Mammary epithelial cell (primary cell): ENCODE measurements around the gene GDPD4.

Experiments used
- EZH2 ChIP-seq: IDR thresholded peaks from 2 replicates; pipeline ENCODE4 v1.6.1; 2012; ENCODE audit warnings: low read length, inconsistent platforms, borderline replicate concordance
- TF ChIP-seq, protein P1 (sequence below), 2 donors: IDR thresholded peaks in 1 of 2; conservative IDR thresholded peaks in 1 of 2; 2 replicates each; pipeline ENCODE4 v1.5.1; 2011 to 2012; ENCODE audit warnings: inconsistent platforms in 2 of 2, low read length in 2 of 2, mild to moderate bottlenecking in 2 of 2, control low read depth in 1 of 2, low read depth in 1 of 2; ENCODE audit not compliant: insufficient read depth in 1 of 2; ENCODE audit errors: extremely low read depth in 1 of 2

DNA sequence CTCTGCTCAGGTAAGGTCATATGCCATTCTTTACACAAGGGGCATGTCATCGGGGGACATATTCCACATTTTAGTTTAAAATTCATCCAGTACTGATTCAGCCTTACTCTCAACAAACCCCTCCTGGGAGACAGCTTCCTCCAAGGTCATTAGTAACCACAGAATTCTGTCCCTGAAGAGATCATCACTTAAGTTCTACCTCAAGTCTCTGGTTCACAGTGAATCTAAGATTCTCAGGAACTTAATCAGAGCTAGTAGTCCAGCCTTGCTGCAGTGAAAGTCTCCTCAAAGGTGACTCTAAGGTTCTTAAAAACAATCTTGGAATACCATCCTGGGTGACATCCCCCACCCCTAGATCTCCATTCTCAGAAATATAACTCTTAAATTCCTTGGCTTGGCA is 18.9 kb upstream of the GDPD4 start:
- TF ChIP-seq, protein P1, sequence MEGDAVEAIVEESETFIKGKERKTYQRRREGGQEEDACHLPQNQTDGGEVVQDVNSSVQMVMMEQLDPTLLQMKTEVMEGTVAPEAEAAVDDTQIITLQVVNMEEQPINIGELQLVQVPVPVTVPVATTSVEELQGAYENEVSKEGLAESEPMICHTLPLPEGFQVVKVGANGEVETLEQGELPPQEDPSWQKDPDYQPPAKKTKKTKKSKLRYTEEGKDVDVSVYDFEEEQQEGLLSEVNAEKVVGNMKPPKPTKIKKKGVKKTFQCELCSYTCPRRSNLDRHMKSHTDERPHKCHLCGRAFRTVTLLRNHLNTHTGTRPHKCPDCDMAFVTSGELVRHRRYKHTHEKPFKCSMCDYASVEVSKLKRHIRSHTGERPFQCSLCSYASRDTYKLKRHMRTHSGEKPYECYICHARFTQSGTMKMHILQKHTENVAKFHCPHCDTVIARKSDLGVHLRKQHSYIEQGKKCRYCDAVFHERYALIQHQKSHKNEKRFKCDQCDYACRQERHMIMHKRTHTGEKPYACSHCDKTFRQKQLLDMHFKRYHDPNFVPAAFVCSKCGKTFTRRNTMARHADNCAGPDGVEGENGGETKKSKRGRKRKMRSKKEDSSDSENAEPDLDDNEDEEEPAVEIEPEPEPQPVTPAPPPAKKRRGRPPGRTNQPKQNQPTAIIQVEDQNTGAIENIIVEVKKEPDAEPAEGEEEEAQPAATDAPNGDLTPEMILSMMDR (conservative IDR thresholded peaks at IDR 0.05 in 1 of 2, IDR thresholded peaks at IDR 0.05 in 1 of 2; ENCODE audit: extremely low read depth in 1 of 2, insufficient read depth in 1 of 2, low read depth in 1 of 2, low read length in 2 of 2) = no peak
- no peak for TF ChIP-seq EZH2
